NCI-H526 (cell line): ENCODE data around the gene AMIGO1.
A peak's percentile ranks its signal among the peaks of the same experiment; 100 is the strongest.
"Not testable (repeated sequence)": the region's sequence is repeated elsewhere in the genome, so short reads cannot be mapped to it uniquely, and the experiment has no call there.

Experiments
- DNase-seq, 2 experiments: peaks; one replicate each; lab custom pipeline; 2025; lab: John Stamatoyannopoulos, UW

The AMIGO1 gene

GRCh38 chr1:109483672-109484518 is 25.6 kb downstream of the AMIGO1 start, which contains the start of gene ATXN7L2:
TSS of gene ATXN7L2 (plus strand) at chr1:109483905. CDS start at chr1:109483954, 49 bp downstream.
- peak; percentile 86 to 96 for DNase-seq

DNA sequence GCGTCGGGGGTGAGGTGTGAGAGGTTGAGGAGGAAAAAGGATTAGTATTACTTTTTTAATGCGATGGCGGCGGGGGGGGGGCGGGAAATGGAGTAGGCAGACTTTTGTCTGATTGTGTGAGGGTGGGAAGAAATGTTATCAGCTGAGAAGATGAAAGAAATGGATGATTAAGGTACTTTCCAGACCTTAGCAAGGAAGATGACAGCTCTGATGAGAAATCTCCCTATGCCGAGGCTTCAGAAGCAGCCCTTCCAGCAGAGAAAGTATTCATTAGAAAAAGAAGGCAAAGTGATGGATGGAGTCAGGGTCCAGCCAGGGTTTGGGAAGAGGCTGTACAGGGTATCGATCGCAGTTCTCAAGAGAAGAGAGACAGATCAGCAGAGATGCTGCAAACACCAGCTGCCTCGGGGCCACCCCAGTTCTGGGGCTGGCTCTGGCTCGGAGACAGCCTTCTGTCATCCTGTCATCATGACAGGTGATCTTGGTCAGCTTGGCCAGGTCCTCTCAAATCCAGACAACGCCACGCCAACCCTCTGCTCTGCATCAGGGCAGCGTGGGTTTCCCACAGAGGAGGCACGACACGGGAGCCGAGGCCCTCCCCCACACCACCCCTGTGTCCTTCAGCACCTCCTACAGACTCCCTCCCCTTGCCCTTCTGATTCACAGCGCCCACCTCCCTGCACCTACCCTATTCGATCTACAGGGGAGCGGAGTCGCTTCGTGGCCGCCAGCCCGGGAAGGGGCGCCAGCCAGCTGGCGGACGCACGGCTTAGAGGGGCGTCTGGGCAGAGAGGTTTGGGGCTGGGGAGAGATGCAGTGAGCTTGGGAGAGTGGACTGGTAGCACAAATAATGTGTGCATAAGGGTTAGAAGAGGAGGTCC is 26.5 kb downstream of the AMIGO1 start:
- peak; percentile 86 for DNase-seq

GRCh38 chr1:109482242-109482641 is 27.3 kb downstream of the AMIGO1 start:
- DNase-seq, result no peak

GRCh38 chr1:109481646-109482045 is 27.9 kb downstream of the AMIGO1 start:
- DNase-seq, result no peak

DNA sequence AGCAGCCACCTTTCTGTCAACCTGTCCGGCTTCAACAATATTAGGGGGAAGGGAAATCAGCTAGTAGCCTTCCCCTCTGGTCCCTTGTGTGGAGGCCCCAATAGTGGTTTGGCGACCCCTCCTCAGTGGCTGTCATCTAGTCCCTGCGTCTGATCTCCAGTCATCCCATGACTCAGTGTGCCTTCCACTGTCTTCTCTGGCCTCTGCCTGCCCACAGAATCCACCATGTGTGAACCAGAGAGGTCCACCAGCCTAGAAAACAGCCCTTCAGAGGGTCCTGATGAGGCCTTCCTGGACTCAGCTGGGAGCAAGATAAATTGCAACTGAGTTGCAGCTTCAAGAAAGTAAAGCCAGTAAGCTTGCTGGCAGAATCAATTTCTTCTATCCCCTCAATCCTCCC is 29.6 kb downstream of the AMIGO1 start:
- DNase-seq, result no peak

- DNase-seq, result no peak
Observed at GRCh38 chr1:109479311-109479710, 30.2 kb downstream of the AMIGO1 start.

- DNase-seq, result no peak
Observed at GRCh38 chr1:109478806-109479205, 30.7 kb downstream of the AMIGO1 start.

GRCh38 chr1:109477821-109478220 is 31.7 kb downstream of the AMIGO1 start:
- no peak for DNase-seq

DNA sequence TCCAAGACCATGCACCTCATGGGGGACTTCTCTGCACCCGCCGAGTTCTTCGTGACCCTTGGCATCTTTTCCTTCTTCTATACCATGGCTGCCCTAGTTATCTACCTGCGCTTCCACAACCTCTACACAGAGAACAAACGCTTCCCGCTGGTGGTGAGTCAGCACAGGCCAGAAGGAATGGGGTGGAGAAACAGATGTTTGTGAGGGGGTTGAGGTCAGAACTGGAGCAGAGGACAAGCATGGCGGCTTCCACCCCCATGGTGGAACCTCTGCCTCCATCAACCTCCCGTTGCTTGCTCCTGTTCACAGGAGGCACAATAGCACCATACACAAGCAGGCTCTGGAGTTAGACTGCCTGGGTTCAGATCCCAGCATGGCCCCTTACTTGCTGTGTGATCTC is 32.7 kb downstream of the AMIGO1 start:
- DNase-seq, result no peak

- no peak for DNase-seq
Observed at GRCh38 chr1:109475261-109475660, 34.3 kb downstream of the AMIGO1 start.

DNA sequence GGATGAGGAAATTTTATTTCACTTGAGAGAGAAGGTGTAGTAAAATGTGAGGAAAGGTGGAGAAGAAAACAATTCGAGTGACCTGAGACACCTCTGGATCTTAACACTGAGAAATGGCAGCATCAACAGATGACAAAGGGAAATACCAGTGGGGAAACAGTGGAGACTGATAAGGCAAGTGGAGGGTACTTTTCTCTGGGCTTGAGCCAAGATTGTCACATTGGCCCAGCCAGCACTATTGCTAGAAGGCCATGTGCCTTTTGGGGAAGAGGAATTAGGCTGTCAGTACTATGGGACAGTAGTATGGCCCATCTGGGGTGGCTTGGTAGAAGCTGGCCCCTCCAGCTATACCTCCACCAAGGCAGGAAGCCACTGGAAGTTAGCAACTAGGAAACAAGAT is 34.8 kb downstream of the AMIGO1 start:
- DNase-seq, result no peak

DNA sequence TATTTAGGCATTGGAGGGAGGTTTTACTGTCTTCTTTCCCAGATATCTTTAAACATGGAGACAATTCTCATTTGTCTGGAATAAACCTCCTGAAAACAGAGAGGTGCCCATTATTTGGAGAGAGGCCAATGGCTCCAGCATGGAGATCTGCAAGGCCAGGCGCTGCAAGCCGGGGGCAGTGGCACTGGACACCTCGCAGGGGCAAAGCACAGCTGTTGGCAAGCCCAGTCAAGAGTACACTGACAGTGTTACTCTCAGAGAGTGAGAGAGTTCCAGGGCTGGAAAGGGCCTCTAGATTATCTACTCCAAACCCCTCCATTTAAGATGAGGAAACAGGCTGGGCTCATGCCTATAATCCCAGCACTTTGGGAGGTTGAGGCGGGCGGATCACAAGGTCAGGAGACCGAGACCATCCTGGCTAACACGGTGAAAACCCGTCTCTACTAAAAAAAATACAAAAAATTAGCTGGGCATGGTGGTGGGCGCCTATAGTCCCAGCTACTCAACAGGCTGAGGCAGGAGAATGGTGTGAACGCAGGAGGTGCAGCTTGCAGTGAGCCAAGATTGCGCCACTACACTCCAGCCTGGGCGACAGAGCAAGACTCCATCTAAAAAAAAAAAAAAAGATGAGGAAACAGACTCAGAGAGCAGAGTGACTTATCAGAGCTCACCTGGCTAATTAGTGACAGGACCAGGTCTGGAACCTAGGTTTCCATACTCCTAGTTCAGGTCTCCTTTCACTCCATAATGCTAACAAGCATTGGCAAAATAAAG is 36.1 kb downstream of the AMIGO1 start:
- DNase-seq, result not testable (repeated sequence)

DNA sequence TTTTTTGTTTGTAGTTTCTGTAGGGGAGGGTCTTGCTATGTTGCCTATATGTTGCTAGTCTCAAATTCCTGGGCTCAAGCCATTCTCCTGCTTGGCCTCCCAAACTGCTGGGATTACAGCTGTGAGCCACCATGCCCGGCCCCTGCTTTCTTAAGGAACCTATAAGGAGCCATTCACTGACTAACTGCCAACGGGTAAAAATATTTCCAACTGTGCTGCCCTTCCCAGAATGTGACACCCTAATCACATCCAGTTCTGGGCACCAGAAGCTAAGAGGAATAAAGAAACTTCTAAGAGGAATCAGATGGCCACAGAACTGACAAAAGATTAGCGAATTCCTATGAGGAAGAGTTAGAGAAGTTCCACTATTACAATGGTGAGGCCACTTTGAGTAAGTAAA is 36.7 kb downstream of the AMIGO1 start:
- no peak for DNase-seq

DNA sequence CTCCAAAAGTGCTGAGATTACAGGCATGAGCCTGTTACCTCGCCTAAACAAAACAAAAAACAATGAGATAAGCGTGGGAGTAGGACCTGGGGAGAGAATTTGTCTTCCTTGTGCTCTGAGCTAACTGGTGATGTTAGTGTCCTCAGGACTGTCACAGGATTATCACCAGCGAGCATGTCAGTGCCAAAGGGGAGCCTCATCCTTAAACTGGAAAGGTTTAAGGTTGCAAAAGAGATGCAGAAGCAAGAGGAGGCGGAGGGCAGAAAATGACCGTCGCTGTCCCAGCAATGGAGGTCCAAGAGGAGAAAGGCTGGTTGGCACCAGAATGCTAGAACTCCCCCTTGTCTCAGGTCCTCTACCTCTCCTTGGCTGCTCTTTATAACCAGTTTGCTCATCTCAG is 39.3 kb downstream of the AMIGO1 start:
- DNase-seq, result no peak

DNA sequence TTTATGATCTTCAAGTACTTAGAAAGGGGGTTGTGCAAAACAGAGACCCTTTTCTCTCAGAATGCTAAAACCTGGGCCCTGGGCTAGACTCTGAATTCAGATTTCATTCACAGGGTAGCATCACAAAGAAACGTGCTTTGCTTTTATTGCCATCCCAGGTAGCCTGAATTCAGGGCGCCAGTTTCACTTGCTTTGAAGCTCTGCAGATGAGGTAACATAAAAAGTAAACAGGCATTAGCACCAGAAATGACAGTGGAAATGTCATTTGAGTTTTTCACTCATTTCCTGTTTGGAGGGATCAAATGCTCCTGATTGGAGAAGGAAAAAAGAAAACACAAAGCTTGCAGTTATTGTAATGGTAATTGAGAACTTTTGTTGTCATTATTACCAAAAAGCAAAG is 40.6 kb downstream of the AMIGO1 start:
- DNase-seq, result no peak

GRCh38 chr1:109468061-109468460 is 41.5 kb downstream of the AMIGO1 start:
- DNase-seq, result no peak

DNA sequence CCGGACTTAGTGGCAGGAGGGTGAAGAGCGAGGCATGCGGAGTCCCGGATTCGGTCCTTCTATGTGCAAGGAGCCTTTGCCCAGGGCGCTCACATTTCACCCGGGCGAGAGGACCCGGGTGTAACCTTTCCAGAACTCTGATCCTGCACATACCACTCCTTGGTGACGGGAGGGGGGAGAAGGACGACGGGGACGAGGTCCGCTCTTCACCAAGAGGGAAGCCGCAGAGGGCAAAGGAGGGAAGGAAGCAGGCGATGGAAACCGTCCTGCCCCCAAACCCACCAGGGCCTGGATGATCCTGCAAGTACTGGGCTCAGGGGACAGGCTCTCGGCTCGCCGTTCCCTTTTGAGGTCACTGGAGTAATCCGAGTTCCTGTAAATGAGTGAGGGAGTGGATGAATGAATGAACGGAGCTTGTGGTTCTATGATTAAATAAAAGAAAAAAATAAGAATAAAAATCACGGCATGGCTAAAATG is 42.2 kb downstream of the AMIGO1 start:
- DNase-seq, result no peak

DNA sequence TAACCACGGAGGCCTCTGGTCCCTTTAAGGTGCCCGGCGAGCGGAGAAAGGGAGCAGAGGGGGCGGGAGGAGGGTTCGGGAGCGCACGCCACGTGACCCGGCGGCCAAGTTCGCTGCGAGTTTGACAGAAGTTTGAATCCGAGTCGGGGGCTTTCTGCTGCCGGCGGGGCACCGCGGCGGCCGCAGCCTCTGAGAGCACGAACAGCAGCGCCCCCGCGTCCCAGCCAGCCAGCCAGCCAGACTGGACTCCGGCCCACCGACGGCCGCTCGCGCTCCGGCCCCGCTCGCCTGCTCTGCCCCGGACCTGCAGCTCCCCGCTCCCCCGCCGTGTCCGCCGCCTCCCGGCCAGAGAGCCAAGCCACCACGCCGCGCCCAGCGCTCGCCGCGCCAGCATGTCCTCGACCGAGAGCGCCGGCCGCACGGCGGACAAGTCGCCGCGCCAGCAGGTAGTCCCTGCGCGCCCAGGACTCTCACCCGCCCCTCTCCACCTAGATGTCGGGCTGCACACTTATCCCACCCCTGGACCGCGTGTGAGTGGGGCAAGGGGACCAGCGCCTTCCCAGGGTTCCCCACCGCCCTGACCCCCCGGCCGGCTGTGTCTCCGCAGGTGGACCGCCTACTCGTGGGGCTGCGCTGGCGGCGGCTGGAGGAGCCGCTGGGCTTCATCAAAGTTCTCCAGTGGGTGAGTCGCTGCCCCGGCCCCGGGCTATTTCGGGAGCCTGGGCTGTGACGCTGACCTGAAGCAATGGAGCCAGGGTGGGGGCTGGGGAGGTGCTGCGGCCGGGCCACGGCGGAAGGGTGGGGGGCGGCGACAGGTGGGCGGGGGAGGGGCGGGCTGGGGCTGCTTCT is 42.9 kb downstream of the AMIGO1 start, which contains the start of gene SYPL2:
Gene SYPL2 (plus strand): TSS at position 95 of the 849 bp plus-strand sequence. CDS start 298 bp downstream, at position 393.
- peak in 1 of 2 experiments; percentile 41 for DNase-seq

DNA sequence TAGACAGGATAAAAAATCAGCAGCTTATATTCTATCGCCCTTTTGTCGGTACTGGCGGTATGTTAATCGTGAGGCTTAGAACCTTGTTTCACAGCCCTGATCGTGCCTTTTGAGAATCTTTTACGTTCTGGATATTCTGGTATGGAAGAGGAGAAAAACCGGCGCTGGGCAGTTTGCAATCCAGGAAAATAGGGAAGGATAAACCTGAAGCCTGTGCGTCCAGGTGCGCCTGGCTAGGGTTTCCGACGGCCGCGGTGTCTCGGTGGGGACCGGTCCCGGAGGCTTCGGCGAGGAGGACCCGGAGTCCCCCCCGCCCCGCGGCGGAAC is 43.4 kb downstream of the AMIGO1 start:
- no peak for DNase-seq

DNA sequence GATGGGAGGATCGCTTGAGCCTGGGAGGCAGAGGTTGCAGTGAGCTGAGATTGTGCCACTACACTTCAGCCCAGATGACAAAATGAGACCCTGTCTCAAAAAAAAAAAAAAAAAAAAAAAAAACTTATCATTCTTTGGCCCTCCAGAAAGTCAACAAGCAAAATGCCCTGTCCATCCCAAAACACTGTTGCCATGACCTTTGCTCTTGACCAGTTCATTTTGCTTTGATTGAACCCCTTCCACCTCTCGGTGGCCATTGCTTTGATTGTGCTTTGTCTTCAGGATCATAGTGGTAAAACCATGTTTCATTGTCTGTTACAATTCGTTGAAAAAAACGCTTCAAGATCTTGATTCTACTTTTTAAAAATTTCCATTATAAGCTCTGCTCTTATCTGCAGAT is 51.7 kb downstream of the AMIGO1 start:
- DNase-seq, result no peak

DNA sequence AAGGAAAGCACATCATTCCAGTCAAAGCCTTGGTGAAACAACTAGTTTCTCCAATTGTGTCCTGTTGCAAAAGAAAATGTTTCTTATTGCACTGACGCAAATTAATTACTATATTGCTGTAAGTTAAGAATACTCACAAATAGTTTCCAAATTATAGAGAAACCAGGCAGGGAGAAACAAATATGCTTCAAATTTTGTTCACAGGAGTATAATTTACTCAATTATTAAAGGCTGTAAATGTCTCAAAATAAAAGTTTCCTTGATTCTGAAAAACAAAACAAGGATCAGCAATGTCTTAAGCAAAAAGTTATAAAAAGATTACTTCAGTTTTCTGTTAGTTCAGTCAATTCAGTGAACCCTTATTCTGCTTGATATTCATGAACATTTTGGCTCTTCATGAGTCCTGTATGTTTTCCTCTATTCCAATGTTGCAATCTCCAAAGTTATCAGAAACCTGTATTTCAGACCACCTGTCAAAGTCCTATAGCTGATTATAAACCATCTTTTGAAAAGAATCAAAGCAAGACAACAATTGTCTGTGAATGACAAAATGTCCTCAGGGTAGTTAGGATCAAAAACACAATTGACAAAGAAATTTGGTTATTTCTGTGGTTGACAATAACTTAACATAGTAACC is 54.9 kb downstream of the AMIGO1 start:
- DNase-seq, result no peak
